GM12878 (cell line): ENCODE results near the gene ADSL.
A peak's percentile ranks its signal among the peaks of the same experiment; 100 is the strongest.

ENCODE experiments used
- ATF3 ChIP-seq: IDR thresholded peaks from 2 replicates; pipeline ENCODE4 v1.6.1; 2011; ENCODE audit warnings: low read depth, mild to moderate bottlenecking, low read length, moderate library complexity, borderline replicate concordance; ENCODE audit errors: extremely low read depth
- EP300 ChIP-seq, 2 experiments: fragments of 150-350 bp in 1 of 2; IDR thresholded peaks; 2 replicates each; pipeline ENCODE4 v1.6.1; 2011 to 2012; ENCODE audit warnings: low read depth in 2 of 2, low read length in 2 of 2, borderline replicate concordance in 1 of 2, improper control_type of control experiment in 1 of 2, inconsistent platforms in 1 of 2; ENCODE audit not compliant: control insufficient read depth in 1 of 2
- EZH2 ChIP-seq: IDR thresholded peaks from 2 replicates; pipeline ENCODE4 v1.6.1; 2012; ENCODE audit warnings: low read depth, mild to moderate bottlenecking, control low read depth, inconsistent platforms, low read length, borderline replicate concordance; ENCODE audit not compliant: control insufficient read depth
- HDAC2 ChIP-seq: fragments of 200-600 bp; sonication (generic); IDR thresholded peaks from 2 replicates; pipeline ENCODE4 v1.6.1; 2017
- MXI1 ChIP-seq: fragments of 150-350 bp; IDR thresholded peaks from 2 replicates; pipeline ENCODE4 v1.6.1; 2011; ENCODE audit warnings: low read depth, mild to moderate bottlenecking, inconsistent platforms, low read length, improper control_type of control experiment
- NBN ChIP-seq: fragments of 450-650 bp; IDR thresholded peaks from 2 replicates; pipeline ENCODE4 v1.6.1; 2016
- NRF1 ChIP-seq: conservative IDR thresholded peaks from 2 replicates; pipeline ENCODE4 v1.6.1; 2011; ENCODE audit warnings: mild to moderate bottlenecking, low read depth, low read length, improper control_type of control experiment
- POLR2A ChIP-seq: IDR thresholded peaks from 2 replicates; pipeline ENCODE4 v1.6.1; 2011; ENCODE audit warnings: low read depth, mild to moderate bottlenecking, low read length
- SIX5 ChIP-seq: IDR thresholded peaks from 2 replicates; pipeline ENCODE4 v1.6.1; 2011; ENCODE audit warnings: mild to moderate bottlenecking, low read depth, low read length, moderate library complexity; ENCODE audit not compliant: severe bottlenecking
- SP1 ChIP-seq: IDR thresholded peaks from one replicate; pipeline ENCODE4 v1.6.1; 2011; ENCODE audit warnings: low read depth, low read length
- SUZ12 ChIP-seq: fragments of 200-600 bp; sonication (generic); IDR thresholded peaks from one replicate; pipeline ENCODE4 v1.6.1; 2018; ENCODE audit warnings: antibody characterized with exemption, mild to moderate bottlenecking; ENCODE audit not compliant: unreplicated experiment
- TAF1 ChIP-seq: IDR thresholded peaks from 2 replicates; pipeline ENCODE4 v1.6.1; 2011; ENCODE audit warnings: mild to moderate bottlenecking, low read depth, low read length, borderline replicate concordance
- TF ChIP-seq, protein P1 (sequence below), 3 experiments: IDR thresholded peaks in 2 of 3; conservative IDR thresholded peaks in 1 of 3; 2 replicates each; pipeline ENCODE4 v1.5.1; 2011; ENCODE audit warnings: low read depth in 3 of 3, low read length in 3 of 3, mild to moderate bottlenecking in 3 of 3, control low read depth in 2 of 3, moderate library complexity in 2 of 3, inconsistent platforms in 1 of 3, mixed read lengths in 1 of 3; ENCODE audit not compliant: control insufficient read depth in 2 of 3, insufficient read depth in 1 of 3; ENCODE audit errors: extremely low read depth in 1 of 3
- TF ChIP-seq, protein P2 (sequence below): IDR thresholded peaks from 2 replicates; pipeline ENCODE4 v1.6.1; 2011; ENCODE audit warnings: borderline replicate concordance, low read depth, mild to moderate bottlenecking, moderate library complexity, mixed read lengths, low read length; ENCODE audit not compliant: insufficient read depth; ENCODE audit errors: extremely low read length

- TF ChIP-seq NRF1 = no peak
- TF ChIP-seq, protein P1, sequence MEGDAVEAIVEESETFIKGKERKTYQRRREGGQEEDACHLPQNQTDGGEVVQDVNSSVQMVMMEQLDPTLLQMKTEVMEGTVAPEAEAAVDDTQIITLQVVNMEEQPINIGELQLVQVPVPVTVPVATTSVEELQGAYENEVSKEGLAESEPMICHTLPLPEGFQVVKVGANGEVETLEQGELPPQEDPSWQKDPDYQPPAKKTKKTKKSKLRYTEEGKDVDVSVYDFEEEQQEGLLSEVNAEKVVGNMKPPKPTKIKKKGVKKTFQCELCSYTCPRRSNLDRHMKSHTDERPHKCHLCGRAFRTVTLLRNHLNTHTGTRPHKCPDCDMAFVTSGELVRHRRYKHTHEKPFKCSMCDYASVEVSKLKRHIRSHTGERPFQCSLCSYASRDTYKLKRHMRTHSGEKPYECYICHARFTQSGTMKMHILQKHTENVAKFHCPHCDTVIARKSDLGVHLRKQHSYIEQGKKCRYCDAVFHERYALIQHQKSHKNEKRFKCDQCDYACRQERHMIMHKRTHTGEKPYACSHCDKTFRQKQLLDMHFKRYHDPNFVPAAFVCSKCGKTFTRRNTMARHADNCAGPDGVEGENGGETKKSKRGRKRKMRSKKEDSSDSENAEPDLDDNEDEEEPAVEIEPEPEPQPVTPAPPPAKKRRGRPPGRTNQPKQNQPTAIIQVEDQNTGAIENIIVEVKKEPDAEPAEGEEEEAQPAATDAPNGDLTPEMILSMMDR (IDR thresholded peaks at IDR 0.05 in 2 of 3, conservative IDR thresholded peaks at IDR 0.05 in 1 of 3; ENCODE audit: control insufficient read depth in 2 of 3, extremely low read depth in 1 of 3, insufficient read depth in 1 of 3, low read depth in 3 of 3, low read length in 3 of 3) = no peak
- no peak for TF ChIP-seq SP1
- TF ChIP-seq HDAC2 = no peak
- TF ChIP-seq EP300 (IDR thresholded peaks at IDR 0.05; ENCODE audit: borderline replicate concordance in 1 of 2, control insufficient read depth in 1 of 2, low read depth in 2 of 2, low read length in 2 of 2) = no peak
- TF ChIP-seq, protein P2, sequence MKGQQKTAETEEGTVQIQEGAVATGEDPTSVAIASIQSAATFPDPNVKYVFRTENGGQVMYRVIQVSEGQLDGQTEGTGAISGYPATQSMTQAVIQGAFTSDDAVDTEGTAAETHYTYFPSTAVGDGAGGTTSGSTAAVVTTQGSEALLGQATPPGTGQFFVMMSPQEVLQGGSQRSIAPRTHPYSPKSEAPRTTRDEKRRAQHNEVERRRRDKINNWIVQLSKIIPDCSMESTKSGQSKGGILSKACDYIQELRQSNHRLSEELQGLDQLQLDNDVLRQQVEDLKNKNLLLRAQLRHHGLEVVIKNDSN = no peak
- no peak for TF ChIP-seq EZH2
- TF ChIP-seq POLR2A = 0 out of 2 replicates have a peak, but pooled peaks have one; percentile 36
- TF ChIP-seq ATF3 = no peak
- TF ChIP-seq NBN = no peak
- TF ChIP-seq SIX5 = no peak
- TF ChIP-seq MXI1 = no peak
- no peak for TF ChIP-seq TAF1
- no peak for TF ChIP-seq SUZ12
Measured at GRCh38 chr22:40426594-40427333, 80.5 kb downstream of the ADSL start.
